Keratinocyte (primary cell): ENCODE results near the gene BARD1. TPM values are rescaled to one million over a fixed set of nuclear protein-coding genes. Genes with fewer than 3 reads are reported as not detected.

ENCODE experiments used
- DNase-seq: peaks from one replicate; pipeline ENCODE4 v3.0.0-alpha.2; 2011; ENCODE audit warnings: low read depth, missing footprints, low spot score
- FAIRE-seq: peaks from 2 replicates; lab custom pipeline; 2011; peaks lifted over from hg19 to GRCh38; lab: Jason Lieb, UNC
- H2AFZ ChIP-seq: 2 replicates; pipeline ENCODE4 v1.6.0; 2012; ENCODE audit warnings: low read length, control low read depth, inconsistent platforms; ENCODE audit not compliant: control insufficient read depth
- H3K27ac ChIP-seq: 2 replicates; pipeline ENCODE4 v1.5.1; 2011; ENCODE audit warnings: low read length; ENCODE audit not compliant: control insufficient read depth, insufficient read depth
- H3K27me3 ChIP-seq: 3 replicates; pipeline ENCODE4 v1.6.0; 2011; ENCODE audit warnings: low read length; ENCODE audit not compliant: control insufficient read depth, insufficient read depth; ENCODE audit errors: extremely low read depth
- H3K36me3 ChIP-seq, 2 experiments: 2 replicates in 1 of 2; 3 replicates in 1 of 2; pipeline ENCODE4 v1.5.1; 2011; ENCODE audit warnings: low read length in 2 of 2, mild to moderate bottlenecking in 1 of 2; ENCODE audit not compliant: control insufficient read depth in 2 of 2, insufficient read depth in 2 of 2; ENCODE audit errors: extremely low read depth in 1 of 2
- H3K4me1 ChIP-seq: 3 replicates; pipeline ENCODE4 v1.5.1; 2011; ENCODE audit warnings: low read length; ENCODE audit not compliant: control insufficient read depth, insufficient read depth; ENCODE audit errors: extremely low read depth
- H3K4me2 ChIP-seq: 3 replicates; pipeline ENCODE4 v1.6.0; 2011; ENCODE audit warnings: low read depth, low read length; ENCODE audit not compliant: control insufficient read depth, insufficient read depth; ENCODE audit errors: extremely low read depth
- H3K4me3 ChIP-seq, 3 experiments: fragments of 200-600 bp in 1 of 3; sonication (generic) in 1 of 3; 2 replicates in 2 of 3; 3 replicates in 1 of 3; pipeline ENCODE4 v1.5.1; 2011 to 2016; ENCODE audit warnings: low read length in 3 of 3, mild to moderate bottlenecking in 3 of 3, control low read depth in 2 of 3, inconsistent platforms in 1 of 3, low read depth in 1 of 3, mixed read lengths in 1 of 3, mixed run types in 1 of 3, moderate library complexity in 1 of 3; ENCODE audit not compliant: control insufficient read depth in 2 of 3, insufficient read depth in 2 of 3; ENCODE audit errors: extremely low read depth in 1 of 3
- H3K79me2 ChIP-seq: 2 replicates; pipeline ENCODE4 v1.6.0; 2012; ENCODE audit warnings: low read length; ENCODE audit not compliant: control insufficient read depth, insufficient read depth
- H3K9ac ChIP-seq: 3 replicates; pipeline ENCODE4 v1.6.0; 2011; ENCODE audit warnings: low read length; ENCODE audit not compliant: control insufficient read depth, insufficient read depth; ENCODE audit errors: extremely low read depth
- H3K9me1 ChIP-seq: 3 replicates; pipeline ENCODE4 v1.6.0; 2011; ENCODE audit warnings: low read length; ENCODE audit not compliant: control insufficient read depth, insufficient read depth; ENCODE audit errors: extremely low read depth
- H3K9me3 ChIP-seq: 2 replicates; pipeline ENCODE4 v1.5.1; 2012; ENCODE audit warnings: low read depth, low read length; ENCODE audit not compliant: control insufficient read depth
- H4K20me1 ChIP-seq: 3 replicates; pipeline ENCODE4 v1.6.0; 2011; ENCODE audit warnings: low read length; ENCODE audit not compliant: control insufficient read depth, insufficient read depth; ENCODE audit errors: extremely low read depth
- EZH2 ChIP-seq: IDR thresholded peaks from one replicate; pipeline ENCODE4 v1.6.1; 2012; ENCODE audit warnings: inconsistent platforms, mild to moderate bottlenecking, low read length, moderate library complexity
- dilution Hi-C: fragments of 300-500 bp; cut with MboI; formaldehyde crosslinking; loops from one replicate; pipeline ENCODE4 v1.7.0; 2020; ENCODE audit warnings: low sequenced_read_pairs; ENCODE audit not compliant: extremely low pct_ligation_motif_present
- polyA plus RNA-seq, 5 experiments: library from polyadenylated mRNA; depleted of rRNA in 3 of 5; stranded (reverse) in 3 of 5; stranded (forward) in 1 of 5; unstranded in 1 of 5; fragments of >200 nt; gene quantifications; 1 replicate in 1 of 5; 2 replicates in 3 of 5; 3 replicates in 1 of 5; pipeline versions ENCODE4 v1.2.1 to v1.2.3, GENCODE V29; 2011 to 2012; ENCODE audit warnings: missing spikeins in 2 of 5, low read depth in 1 of 5, low replicate concordance in 1 of 5
- TF ChIP-seq, protein P1 (sequence below), 3 experiments: IDR thresholded peaks in 1 of 3; conservative IDR thresholded peaks in 1 of 3; optimal IDR thresholded peaks in 1 of 3; 2 replicates in 2 of 3; 3 replicates in 1 of 3; pipeline versions ENCODE3 to v1.5.1; 2011; ENCODE audit warnings: low read length in 3 of 3, mild to moderate bottlenecking in 3 of 3, moderate library complexity in 2 of 3, control low read depth in 1 of 3, inconsistent platforms in 1 of 3; ENCODE audit not compliant: insufficient read depth in 2 of 3; ENCODE audit errors: extremely low read depth in 1 of 3

The BARD1 gene
- polyA plus RNA-seq, 1 donor (not counting 4 experiments of a cell fraction or from before 2014, with no cell fraction given): 4.6 TPM

DNA sequence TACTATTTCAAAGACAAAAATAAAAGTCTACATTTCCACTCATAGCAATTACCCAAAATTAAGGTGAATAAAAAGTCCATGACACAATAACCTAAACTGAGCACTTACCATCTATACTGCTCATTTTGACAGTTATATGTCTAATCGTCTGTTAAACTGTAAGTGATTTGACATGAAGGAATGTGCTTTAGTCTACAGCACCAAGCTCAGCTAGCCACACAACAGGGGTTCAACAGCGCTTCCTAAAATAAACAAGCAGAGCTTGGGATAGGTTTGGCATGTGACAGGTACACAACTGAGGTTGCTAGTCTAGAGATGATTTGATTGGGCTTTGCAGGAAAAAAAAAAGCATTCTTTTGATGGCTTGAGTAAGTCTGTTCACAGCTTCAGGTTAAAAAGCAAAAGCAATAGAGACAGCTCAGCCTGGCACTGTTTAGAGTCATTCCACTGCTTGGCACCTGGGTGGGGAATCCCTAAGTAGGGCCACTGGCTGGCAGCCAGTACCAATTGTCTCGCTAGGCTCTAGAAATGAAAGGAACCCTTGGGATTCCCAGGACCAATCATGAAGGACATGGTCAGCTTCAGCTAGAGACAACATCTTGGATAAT lies 78.6 kb downstream of the BARD1 start:
- no peaks in the 10 kb centered on the region for H3K4me1 ChIP-seq
- H3K27me3 ChIP-seq: no peaks in the 10 kb centered on the region
- TF ChIP-seq, protein P1, sequence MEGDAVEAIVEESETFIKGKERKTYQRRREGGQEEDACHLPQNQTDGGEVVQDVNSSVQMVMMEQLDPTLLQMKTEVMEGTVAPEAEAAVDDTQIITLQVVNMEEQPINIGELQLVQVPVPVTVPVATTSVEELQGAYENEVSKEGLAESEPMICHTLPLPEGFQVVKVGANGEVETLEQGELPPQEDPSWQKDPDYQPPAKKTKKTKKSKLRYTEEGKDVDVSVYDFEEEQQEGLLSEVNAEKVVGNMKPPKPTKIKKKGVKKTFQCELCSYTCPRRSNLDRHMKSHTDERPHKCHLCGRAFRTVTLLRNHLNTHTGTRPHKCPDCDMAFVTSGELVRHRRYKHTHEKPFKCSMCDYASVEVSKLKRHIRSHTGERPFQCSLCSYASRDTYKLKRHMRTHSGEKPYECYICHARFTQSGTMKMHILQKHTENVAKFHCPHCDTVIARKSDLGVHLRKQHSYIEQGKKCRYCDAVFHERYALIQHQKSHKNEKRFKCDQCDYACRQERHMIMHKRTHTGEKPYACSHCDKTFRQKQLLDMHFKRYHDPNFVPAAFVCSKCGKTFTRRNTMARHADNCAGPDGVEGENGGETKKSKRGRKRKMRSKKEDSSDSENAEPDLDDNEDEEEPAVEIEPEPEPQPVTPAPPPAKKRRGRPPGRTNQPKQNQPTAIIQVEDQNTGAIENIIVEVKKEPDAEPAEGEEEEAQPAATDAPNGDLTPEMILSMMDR (optimal IDR thresholded peaks at IDR 0.05 in 1 of 3, IDR thresholded peaks at IDR 0.05 in 1 of 3, conservative IDR thresholded peaks at IDR 0.05 in 1 of 3; ENCODE audit: extremely low read depth in 1 of 3, insufficient read depth in 2 of 3, low read length in 3 of 3): no peak
- TF ChIP-seq EZH2: no peak
- H4K20me1 ChIP-seq: no peaks in the 10 kb centered on the region
- no peak overlapping the region for H2AFZ ChIP-seq
- H3K9me1 ChIP-seq: no peaks in the 10 kb centered on the region
- H3K36me3 ChIP-seq: no peaks in the 10 kb centered on the region
- no peak overlapping the region for H3K4me2 ChIP-seq
- H3K9ac ChIP-seq: no peak overlapping the region
- FAIRE-seq (peak; percentile 13), DNase-seq (no peak)
- no peak overlapping the region for H3K27ac ChIP-seq
- H3K9me3 ChIP-seq: no peaks in the 10 kb centered on the region
- dilution Hi-C loops: no loop called here
- no peak overlapping the region for H3K4me3 ChIP-seq
- H3K79me2 ChIP-seq: no peaks in the 10 kb centered on the region

DNA sequence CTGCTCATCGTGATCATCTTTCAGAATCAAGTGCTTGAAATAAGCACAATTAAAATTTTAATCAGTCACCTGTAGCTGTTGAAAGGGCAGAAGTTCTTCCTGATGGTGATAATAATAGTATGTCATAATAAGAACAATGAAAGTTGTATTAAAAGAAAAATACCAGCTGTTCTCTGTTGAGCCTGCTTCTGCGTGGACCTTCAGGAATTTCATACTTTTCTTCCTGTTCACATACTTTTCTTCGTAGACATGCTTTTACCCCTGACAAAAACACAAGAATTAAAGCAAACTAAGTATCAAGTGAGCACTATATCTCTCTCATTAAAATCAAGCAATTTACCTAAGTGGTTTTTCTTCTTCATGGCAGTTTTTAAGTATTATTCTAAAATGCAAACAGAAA lies 79.2 kb downstream of the BARD1 start:
- H4K20me1 ChIP-seq: no peaks in the 10 kb centered on the region
- no peak overlapping the region for H3K27ac ChIP-seq
- H3K9me3 ChIP-seq: no peaks in the 10 kb centered on the region
- H3K79me2 ChIP-seq: no peaks in the 10 kb centered on the region
- H3K4me1 ChIP-seq: no peaks in the 10 kb centered on the region
- TF ChIP-seq, protein P1 (optimal IDR thresholded peaks at IDR 0.05 in 1 of 3, IDR thresholded peaks at IDR 0.05 in 1 of 3, conservative IDR thresholded peaks at IDR 0.05 in 1 of 3; ENCODE audit: extremely low read depth in 1 of 3, insufficient read depth in 2 of 3, low read length in 3 of 3): no peak
- TF ChIP-seq EZH2: no peak
- no peak for FAIRE-seq
- no peak for DNase-seq
- no peaks in the 10 kb centered on the region for H3K27me3 ChIP-seq
- dilution Hi-C loops: no loop called here
- H3K4me3 ChIP-seq: no peak overlapping the region
- no peak overlapping the region for H2AFZ ChIP-seq
- no peak overlapping the region for H3K4me2 ChIP-seq
- H3K36me3 ChIP-seq: no peaks in the 10 kb centered on the region
- H3K9me1 ChIP-seq: no peaks in the 10 kb centered on the region
- H3K9ac ChIP-seq: no peak overlapping the region
